SK-N-SH treated with all-trans-retinoic acid at 6 μM for 48 hours (cell line): ENCODE data around the gene CD84.

Experiments
- ARNTL ChIP-seq: fragments of 450-650 bp; formaldehyde crosslinking; IDR thresholded peaks from 2 replicates; pipeline ENCODE4 v1.5.0; 2020; ENCODE audit warnings: low read depth, mild to moderate bottlenecking, moderate library complexity, borderline replicate concordance
- CREB5 ChIP-seq: fragments of 250-450 bp; sonication (Bioruptor Pico); IDR thresholded peaks from 2 replicates; pipeline ENCODE4 v1.5.1; 2020; ENCODE audit warnings: low read depth, mild to moderate bottlenecking, moderate library complexity
- CSRNP3 ChIP-seq: fragments of 250-450 bp; sonication (Bioruptor Pico); IDR thresholded peaks from 2 replicates; pipeline ENCODE4 v1.5.1; 2021; ENCODE audit warnings: mild to moderate bottlenecking, moderate library complexity
- PATZ1 ChIP-seq: fragments of 250-450 bp; sonication (Bioruptor Pico); IDR thresholded peaks from 2 replicates; pipeline ENCODE4 v1.8.0; 2020; ENCODE audit warnings: mild to moderate bottlenecking, moderate library complexity, borderline replicate concordance
- PPARA ChIP-seq: fragments of 250-450 bp; sonication (Bioruptor Pico); IDR thresholded peaks from 2 replicates; pipeline ENCODE4 v1.5.0; 2020; ENCODE audit warnings: mild to moderate bottlenecking, borderline replicate concordance
- RARB ChIP-seq: fragments of 250-450 bp; sonication (Bioruptor Pico); IDR thresholded peaks from 2 replicates; pipeline ENCODE4 v1.8.0; 2021; ENCODE audit warnings: mild to moderate bottlenecking, moderate library complexity
- TCF4 ChIP-seq: fragments of 250-450 bp; sonication (Bioruptor Pico); IDR thresholded peaks from 2 replicates; pipeline ENCODE4 v1.8.0; 2021; ENCODE audit warnings: mild to moderate bottlenecking, moderate library complexity, borderline replicate concordance
- TOX ChIP-seq: fragments of 250-450 bp; sonication (Bioruptor Pico); IDR thresholded peaks from 2 replicates; pipeline ENCODE4 v1.8.0; 2021; ENCODE audit warnings: mild to moderate bottlenecking, moderate library complexity, borderline replicate concordance
- ZC3H10 ChIP-seq: fragments of 250-450 bp; sonication (Bioruptor Pico); IDR thresholded peaks from 2 replicates; pipeline ENCODE4 v1.5.1; 2021; ENCODE audit warnings: mild to moderate bottlenecking, moderate library complexity
- ZFP30 ChIP-seq: fragments of 450-650 bp; formaldehyde crosslinking; IDR thresholded peaks from 2 replicates; pipeline ENCODE4 v1.5.0; 2022; ENCODE audit warnings: mild to moderate bottlenecking, moderate library complexity
- ZNF565 ChIP-seq: fragments of 450-650 bp; formaldehyde crosslinking; conservative IDR thresholded peaks from 2 replicates; pipeline ENCODE4 v1.5.0; 2020; ENCODE audit warnings: low read depth, mild to moderate bottlenecking, moderate library complexity
- ZNF70 ChIP-seq: fragments of 450-650 bp; formaldehyde crosslinking; IDR thresholded peaks from 2 replicates; pipeline ENCODE4 v1.5.0; 2020; ENCODE audit warnings: mild to moderate bottlenecking, moderate library complexity

GRCh38 chr1:160624464-160624863 is 45.2 kb upstream of the CD84 start:
- no peak for TF ChIP-seq PATZ1
- no peak for TF ChIP-seq ZNF70 (CRISPR knock-in tag)
- TF ChIP-seq ZFP30 (CRISPR knock-in tag): no peak
- no peak for TF ChIP-seq RARB (CRISPR knock-in tag)
- TF ChIP-seq TCF4 (CRISPR knock-in tag): no peak
- TF ChIP-seq PPARA (CRISPR knock-in tag): no peak
- TF ChIP-seq ZNF565: no peak
- no peak for TF ChIP-seq ZC3H10 (CRISPR knock-in tag)
- TF ChIP-seq ARNTL (CRISPR knock-in tag): no peak
- no peak for TF ChIP-seq TOX (CRISPR knock-in tag)
- TF ChIP-seq CREB5 (CRISPR knock-in tag): no peak
- TF ChIP-seq CSRNP3: no peak
